Stimulated activated CD4-positive, alpha-beta T cell treated with anti-CD3 and anti-CD28 coated beads, TNF-alpha, amount 100 ng/mL, for 1 hour (primary cell): ENCODE data around the gene P4HA2.
A peak's percentile ranks its signal among the peaks of the same experiment; 100 is the strongest.

Experiments used
- DNase-seq, 3 donors: peaks; one replicate each; pipeline ENCODE4 v3.0.0-alpha.2; 2020; ENCODE audit warnings: low read depth in 3 of 3, low spot score in 1 of 3

P4HA2 gene

DNA sequence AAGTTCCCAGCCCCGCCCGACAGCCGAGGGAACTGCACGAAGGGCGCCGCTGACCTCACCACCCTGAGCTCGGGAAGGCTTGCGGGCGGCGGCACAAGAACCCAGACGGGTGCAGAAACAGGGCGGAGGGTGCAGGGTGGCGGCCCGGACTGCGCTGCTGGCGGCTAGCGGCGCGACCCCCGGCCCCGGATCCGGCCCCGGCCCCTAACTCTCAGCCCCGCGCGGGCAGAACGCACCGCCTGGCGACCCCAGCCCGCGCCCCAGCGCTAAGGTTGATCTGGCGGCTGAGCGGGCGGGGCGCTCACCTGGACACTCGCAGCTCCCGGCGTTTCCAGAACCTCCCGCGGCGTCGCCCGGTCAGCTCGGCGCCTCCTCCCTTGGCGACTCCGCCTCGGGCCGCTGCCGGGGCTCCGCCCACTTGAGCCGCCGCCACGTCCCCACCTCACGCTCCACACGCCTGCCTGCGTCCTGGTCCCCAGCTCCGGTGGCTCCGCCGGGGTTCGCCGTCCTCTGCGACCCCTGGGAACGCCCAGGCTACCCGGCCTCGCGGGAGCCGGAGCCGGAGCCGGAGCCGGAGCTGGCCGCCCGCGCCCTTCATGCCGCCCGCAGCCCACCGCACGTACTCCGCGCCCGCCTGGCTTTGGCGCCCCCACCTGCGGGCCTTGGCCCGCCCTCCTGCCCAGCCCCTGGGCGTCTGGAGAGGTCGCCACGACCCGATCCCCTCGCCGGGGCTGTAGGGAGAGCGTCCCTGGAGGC, at the start of gene P4HA2:
P4HA2 (minus strand) TSS at position 369 of the 756 bp plus-strand sequence. CDS start 9,227 bp downstream, outside the sequence.
- peak in 1 of 3 donors; percentile 16 for DNase-seq

DNA sequence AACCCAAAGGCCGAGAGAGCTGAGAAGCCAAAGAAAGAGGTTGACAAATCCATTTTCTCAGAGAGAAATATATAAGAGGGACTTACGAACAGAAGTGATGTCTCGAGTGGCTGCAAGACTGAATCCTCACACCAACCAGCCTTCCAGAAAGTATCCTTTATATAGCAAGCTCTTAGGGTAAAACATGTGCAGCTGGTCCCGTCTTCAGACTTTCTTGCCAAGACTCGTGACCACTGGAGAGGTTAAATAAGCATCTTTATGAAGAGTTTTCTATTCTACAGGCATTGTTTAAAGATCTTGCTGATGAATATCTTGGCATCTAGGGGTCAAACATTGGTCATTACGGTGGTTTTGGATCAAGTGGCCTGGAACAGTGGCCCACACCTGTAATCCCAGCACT, 49.6 kb upstream of the P4HA2 start:
- no peak for DNase-seq

DNA sequence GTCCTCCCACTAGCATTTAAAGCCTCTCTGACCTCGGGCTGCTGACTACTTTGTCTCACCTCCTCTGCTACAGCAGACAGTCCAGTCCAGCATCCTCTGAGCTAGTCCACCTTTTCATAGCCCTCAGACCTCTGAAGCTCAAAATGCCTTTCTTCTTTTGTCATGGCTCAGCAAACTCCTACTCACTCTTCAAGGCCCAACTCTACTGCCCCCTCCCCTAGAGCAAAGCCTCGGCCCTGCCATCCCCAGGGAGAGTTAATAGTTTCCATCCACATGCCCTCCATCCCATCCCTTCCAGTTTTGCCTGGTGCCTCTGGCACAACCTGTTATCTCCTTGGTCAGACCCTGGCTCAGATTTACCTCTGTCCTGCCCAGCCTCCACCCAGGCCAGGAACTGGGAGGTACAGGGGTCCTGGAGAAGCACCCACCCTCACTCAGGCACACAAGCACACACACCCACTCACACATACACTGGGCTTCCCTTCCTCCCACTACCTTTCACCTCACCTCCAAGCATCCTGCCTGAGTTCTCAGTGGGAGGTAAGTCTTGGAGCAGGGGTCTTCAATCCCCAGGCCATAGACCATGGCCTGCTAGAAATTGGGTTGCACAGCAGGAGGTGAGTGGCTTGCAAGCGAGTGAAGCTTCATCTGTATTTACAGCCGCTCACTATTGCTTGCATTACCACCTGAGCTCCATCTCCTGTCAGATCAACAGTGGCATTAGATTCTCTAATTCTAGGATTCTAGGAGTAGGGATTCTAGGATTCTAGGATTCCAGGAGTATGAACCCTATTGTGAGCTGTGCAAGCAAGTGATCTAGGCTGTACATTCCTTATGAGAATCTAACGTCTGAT, 47.9 kb upstream of the P4HA2 start:
- no peak for DNase-seq

DNA sequence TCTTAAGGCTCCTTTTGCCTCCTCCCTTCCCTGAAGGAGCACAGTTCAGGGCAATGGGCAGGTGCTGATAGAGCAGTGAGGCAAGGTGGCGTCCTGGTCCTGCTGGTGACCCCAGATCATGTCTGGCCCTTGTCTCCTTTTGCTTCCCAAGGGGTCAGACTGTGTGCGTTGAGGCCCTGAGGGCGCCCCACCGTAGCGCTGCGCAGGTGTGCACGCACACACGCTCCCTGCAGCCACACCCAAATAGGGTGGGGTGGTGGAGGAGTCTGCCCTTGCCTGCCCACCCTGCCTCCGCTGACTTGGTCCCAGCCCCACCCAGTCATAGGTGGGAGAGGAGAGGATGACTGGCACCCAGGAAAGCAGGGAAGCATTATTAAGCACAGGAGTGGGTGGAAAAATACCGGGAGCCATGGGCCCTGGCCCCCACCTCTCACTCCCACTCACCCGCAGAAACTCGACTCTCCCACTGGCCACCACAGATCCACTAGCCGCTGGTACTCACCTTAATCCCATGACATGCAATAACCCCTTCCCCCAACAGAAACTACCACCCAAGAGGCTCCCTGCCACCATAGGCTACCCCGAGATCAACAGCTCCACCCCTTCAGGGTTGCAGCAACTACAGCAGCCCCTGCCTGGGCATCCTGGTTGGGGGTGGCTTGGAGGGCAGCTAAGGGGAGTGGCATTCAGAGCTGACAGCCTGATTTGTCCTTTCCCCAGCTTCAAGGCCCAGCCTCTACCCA, 46.6 kb upstream of the P4HA2 start:
- no peak for DNase-seq

DNA sequence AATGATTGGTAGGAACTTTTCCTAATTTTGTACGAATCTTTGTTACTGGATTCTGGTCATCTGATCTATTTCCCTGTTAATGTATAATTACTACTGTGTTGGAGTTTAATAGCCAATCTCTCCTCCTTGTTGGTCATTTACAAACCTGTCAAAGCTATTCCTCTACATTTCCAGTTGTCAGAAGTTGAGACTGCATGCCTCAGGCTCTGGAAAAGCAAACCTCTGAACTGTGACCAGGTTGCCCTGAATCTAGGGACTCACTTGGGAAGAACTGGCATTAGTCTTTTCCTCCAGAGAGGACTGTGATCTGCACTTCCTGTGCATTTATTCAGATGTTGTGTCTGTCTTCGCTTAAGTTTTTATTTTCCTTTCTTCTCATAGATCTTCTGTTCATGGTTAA, 46.0 kb upstream of the P4HA2 start:
- DNase-seq: no peak

DNA sequence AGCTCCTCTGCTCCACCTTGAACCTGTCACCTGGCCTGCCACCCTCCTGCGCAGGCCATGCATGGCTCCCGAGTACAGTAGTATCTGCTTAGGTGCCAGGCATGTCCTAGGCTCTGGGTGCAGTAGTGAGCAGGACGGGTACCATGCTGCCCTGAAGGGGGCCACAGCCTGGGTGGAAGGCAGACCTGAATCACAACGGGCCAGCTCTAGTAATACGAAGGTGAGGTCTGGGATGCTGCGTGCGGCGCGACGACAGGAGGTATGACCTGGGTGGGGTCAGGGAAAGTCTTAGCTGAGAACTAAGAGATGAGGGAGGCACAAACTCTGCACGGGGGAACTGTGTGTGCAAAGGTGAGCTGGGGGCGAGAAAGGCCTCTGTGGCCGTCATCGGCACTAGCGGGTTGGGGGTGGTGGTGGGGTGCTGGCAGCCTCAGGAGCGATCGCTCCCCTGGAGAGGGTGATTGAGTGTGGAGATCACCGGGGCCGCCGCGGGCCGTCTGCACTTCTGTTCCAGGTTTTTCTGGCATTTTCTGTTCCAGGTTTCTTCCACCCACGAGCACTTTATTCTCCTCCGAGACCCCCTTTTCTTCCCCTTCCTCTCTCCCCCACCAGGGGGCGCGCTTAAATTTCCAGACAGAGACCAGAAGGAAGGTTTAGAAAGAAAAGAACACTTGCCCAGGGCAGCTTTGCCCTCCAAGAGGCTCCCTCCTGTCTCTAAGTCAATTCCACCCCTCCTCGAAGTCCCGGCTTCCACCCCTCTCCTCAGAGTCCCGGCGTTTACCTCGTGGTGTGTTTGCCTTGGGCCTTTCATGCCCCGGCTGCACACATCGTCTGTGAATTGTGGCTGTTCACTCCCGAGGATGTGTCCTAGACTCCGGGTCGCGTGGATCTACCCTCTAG, 44.9 kb upstream of the P4HA2 start:
- DNase-seq: peak; percentile 22 to 63 (median 47)

DNA sequence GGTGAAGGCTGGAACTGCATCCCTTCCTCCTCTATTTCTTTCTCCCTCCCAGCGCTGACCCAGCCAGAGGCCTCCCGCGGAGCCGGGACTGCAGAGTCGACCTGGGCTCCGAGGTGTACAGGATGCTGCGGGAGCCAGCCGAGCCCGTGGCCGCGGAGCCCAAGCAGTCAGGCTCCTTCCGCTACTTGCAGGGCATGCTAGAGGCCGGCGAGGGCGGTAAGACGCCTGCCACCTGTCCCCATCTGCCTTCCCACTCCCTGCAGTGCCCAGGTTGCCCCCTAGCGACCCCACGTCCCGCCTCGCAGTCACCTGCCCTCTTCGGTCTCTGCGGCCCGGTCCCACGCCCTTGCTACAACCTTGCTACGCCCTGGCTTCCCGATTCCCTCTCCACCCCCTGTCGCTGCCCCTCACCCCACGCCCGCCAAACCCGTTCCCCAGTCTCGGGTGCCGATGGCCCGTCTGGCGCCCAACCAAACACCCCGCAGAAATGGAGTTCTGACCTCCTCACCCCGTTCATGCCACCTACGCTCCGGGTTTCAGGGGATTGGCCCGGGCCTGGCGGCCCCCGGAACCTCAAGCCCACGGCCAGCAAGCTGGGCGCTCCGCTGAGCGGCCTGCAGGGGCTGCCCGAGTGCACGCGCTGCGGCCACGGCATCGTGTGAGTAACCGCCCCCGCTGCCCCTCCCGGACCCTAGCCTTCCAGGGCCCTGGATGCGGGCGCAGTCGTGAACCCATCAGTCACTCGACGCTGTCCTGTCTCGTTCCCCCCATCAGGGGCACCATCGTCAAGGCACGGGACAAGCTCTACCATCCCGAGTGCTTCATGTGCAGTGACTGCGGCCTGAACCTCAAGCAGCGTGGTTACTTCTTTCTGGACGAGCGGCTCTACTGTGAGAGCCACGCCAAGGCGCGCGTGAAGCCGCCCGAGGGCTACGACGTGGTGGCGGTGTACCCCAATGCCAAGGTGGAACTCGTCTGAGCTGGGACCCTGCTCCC, 43.9 kb upstream of the P4HA2 start:
- no peak for DNase-seq

DNA sequence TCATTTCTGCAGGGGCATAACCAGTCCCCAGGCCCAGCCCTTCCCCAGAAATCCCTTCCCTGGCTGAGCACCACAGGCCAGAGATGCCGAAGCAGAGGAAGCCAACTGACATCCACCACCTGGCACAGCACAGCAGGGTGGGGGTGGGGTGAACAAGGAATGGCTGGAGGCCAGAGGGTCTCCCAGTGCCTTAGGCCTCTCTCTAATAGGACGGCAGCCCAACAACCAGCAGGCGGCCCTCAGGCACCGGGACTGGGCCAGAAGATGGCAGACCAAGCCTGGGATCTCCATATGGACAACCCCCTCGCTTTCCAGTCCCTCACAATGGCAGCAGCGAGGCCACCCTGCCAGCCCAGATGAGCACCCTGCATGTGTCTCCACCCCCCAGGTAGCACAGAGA, 43.1 kb upstream of the P4HA2 start:
- no peak for DNase-seq

DNA sequence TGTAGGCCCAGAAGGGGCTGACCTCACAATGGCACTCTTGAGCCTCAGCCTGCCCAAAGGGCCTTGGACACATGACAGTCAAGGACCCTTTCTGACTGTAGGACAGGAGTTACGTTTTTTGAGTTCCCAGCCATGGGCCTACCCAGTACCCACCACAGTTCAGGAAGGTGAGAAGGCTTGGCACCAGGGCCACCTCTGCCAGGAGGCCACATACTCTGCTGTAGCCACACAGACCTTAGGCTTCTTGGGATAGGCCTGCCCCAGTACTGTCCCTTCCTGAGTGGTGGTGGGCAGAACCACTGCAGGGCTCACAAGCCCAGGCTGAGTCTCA, 42.6 kb upstream of the P4HA2 start:
- no peak for DNase-seq

DNA sequence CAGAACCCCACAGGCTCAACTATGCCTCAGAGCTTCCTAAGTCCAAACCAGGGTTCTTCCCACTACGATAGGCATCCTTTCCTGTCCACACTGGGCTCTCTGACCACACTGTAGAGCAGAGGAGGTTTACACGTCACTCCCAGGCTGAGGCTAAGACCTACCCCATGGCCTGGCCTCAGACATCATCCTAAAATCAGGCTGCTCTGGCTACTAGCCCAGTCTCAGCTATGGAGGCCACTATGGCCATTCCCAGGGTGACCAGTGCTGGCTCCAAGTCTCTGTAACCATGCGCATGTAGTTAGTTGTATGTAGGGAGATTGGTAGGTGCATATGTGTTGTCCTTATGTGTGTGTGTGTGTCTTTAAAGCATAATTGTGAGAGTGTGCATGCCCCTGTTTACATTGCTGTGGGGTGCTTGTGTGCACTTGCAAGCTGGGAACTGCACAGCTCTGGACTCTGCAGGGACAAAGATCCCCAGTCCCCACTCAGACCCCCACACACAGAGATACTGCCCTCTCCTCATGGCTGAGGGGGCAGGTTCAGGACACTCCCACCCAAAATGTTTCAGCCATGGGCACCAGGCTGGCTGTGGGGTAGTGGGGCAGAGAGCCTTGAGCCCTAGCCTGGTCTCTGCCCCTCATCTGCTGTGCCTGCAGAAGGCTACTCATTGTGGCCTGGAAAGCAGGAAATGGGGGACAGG, 42.1 kb upstream of the P4HA2 start:
- DNase-seq: no peak

DNA sequence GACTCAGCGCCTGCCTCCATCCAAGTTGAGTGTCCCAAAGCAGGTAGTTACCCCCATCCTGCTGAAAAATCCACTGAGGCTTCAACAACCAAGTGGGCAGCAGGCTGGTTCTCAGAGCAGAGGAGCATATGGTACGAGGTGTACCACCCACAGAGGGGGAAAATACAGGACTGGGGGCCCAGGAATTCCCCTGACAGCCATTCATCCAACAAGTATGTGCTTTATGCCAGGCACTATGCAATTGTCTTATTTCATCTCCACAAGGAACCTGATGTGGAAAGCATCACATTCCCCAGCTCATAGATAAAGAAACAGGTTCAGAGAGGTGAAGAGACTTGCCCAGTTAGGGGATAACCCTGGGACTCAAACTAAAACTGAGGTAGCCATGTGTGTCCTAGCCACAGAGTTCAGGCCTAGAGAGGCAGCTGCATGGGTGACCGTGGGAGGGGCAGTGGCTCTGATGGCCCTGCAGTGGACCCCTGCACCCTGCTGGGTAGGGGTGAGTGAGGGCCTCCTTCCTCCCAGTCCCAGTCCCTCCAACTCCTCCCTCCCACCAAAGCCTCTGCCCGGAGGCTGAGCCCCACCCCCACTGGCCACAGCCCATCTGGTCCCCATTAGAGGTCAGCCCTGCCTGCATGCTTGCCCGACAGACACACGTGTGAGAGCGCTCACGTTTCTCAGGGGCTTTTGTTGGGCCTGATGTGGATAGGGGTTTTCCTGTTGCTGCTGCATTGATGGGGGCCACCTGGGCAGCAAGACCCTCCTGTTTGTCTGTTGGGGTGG, 41.3 kb upstream of the P4HA2 start:
- no peak for DNase-seq

DNA sequence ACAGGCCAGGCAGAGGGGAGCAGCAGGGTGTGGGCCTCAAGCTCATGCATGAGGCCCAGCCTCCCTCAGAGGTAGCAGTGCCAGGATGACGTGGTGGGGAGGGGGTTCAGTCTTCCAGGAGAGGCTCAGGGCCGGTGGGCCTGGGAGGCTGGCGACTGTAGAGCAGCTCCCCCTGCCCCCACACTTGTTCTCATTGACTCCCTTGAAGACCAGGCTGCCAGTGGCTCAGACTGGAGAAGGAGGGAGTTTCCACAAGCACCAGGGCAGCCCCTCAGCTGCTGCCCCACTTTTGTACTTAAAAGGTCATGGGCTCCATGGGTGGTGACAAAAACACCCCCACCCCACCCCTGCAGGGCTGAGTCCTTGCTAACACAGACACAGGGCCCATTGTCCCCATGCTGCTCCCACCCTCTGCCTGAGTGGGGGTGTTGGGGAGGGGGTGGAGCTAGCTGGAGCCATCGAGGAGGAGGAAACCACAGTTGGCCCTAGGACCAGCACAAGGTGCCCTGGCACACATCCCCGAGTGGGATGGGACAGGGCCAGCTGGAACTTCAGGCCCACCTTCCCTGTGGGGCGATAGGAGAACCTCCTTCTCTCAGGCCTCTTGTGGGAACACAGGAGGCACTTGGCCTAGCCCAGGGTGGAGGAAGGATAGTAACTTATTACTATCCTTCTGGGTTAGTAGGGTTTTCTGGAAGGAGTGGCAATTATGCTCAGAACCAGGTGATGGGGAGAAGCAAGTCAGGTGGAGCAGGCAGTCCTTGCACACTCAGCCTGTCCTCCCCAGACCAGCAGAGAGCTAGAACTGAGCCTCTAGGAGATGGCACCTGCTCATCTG, 40.5 kb upstream of the P4HA2 start:
- DNase-seq: no peak

DNA sequence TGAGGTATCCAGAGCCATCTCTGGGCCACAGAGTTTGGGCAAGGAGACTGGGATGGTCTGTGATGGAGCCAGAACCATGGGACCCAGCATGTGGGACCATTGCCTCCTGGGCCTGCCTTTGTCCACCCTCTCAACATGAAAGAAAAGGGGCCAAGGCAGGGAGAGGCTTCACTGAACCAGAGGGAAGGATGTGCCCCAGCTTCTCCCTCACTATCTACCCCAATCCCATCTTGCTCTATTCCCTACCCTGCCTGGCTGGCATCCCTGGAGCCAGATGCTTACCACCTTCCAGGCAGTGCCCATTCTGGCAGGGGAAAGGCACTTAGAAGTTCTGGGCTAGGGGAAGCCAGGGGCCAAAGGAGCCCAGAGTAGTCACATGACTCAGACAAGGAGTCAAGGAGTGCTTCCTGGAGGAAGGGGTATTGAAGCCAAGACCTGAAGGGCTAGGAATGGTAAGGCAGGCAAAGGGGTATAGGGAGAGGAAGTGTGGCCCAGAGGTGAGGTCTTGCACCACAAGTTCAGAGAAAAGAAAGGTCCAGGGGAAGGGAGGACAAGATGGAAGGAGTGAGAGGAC, 39.6 kb upstream of the P4HA2 start:
- no peak for DNase-seq

DNA sequence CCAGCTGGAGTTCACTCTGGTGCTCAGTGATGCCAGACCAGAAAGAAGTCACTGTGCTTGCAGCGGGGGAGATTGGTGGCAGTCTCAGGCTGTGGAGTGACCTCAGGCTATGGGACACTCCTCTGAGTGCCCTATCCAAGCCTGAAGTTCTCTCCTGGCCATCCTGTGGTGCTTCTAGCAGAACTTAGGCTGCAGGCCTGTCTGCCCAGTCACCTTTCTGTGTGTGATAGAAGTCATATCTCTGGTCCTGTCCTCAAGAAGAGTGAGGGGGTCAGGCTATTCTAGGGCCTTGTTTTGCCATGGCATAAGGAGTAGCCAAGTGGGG, 39.1 kb upstream of the P4HA2 start:
- no peak for DNase-seq

DNA sequence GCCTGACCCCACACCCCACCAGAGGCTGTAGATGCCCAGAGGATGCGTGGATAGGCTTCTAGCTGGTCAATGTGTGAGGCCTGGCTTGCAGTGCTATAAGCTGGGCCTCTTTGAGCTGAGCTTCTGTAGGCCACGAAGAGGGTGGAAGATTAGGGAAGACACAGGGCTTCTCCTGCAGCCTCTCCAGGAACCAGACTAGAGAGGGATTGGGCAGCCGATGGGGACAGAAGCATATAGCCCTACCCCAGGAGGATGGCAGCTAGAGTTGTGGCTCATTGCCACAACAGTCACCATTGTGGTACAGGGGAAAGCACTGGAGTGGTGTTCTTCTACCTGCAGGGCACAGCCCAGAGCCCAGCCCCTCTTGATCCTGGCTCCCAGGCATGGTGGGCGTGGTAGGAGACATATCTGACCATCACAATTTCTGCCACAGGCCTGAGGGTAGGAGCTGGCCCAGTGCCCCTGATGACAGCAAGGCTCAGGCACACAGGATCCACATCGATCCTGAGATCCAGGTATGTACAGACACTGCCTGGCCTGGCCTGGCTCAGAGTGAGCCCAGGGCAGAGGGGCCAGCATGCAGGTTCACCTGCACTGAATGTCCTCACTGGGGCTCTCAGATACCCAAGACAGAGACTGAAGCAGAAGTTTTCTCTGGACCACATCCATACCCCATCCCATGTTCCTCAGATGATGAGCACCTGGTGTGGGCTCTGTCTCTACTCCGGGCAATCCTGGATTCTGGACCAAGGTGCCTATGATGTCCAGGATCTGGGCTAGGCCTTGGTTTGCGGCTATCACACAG, 38.6 kb upstream of the P4HA2 start:
- DNase-seq: no peak

DNA sequence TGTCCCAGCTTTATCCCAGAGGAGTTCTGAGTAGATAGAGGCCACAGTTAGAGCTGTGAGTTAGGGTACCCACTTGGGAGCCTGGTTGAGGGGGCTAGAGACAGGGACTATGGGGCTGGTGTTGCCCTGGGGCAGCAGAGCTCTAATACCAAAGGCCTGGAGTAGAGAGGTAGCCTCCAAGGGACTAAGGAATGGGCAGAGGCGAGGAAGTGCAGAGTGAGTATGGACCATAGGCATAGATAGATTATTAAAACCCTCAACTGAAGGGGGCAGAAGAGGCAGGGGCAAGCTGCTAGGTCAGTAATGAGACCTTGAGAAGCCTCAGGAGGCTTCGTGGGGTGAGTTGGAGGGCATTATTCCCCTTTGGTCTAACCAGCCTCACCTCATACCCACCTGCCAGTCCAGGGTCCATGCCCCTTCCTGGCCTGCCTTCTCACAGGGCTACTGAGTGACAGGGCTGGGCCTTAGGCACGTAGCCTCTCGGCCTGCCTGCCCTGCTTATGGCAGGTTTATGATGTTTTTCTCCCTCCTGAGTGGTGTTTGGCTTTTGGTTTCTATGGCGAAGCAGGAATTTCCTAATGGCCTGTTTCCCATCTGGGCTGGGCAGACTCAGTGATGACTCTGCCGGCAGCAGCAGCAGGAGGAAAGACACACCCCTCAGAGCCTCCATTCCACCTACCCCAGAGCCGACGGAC, 37.8 kb upstream of the P4HA2 start:
- no peak for DNase-seq
